PFSK-1 (cell line): Measurements from ENCODE around the gene FAM149A.

Source experiments
- FOXP2 ChIP-seq: optimal IDR thresholded peaks from 2 replicates; pipeline ENCODE3; 2011; ENCODE audit warnings: borderline replicate concordance, control low read depth, inconsistent platforms; ENCODE audit not compliant: insufficient read depth; ENCODE audit errors: extremely low read length, extremely low read depth
- POLR2AphosphoS5 ChIP-seq: IDR thresholded peaks from 2 replicates; pipeline ENCODE4 v1.6.1; 2012; ENCODE audit warnings: low read depth, mild to moderate bottlenecking, control low read depth, low read length, moderate library complexity
- SIN3A ChIP-seq: IDR thresholded peaks from 2 replicates; pipeline ENCODE4 v1.6.1; 2012; ENCODE audit warnings: mild to moderate bottlenecking, low read length, moderate library complexity, borderline replicate concordance; ENCODE audit not compliant: insufficient read depth
- TAF1 ChIP-seq: IDR thresholded peaks from 2 replicates; pipeline ENCODE4 v1.6.1; 2012; ENCODE audit warnings: low read length, control low read depth, borderline replicate concordance; ENCODE audit not compliant: insufficient read depth
- TF ChIP-seq, protein P1 (sequence below), 2 experiments: IDR thresholded peaks; 2 replicates each; pipeline versions ENCODE4 v1.6.1 to v1.8.0; 2011 to 2012; ENCODE audit warnings: low read depth in 2 of 2, low read length in 2 of 2, control low read depth in 1 of 2, inconsistent platforms in 1 of 2, mild to moderate bottlenecking in 1 of 2, moderate library complexity in 1 of 2; ENCODE audit not compliant: insufficient read depth in 1 of 2

DNA sequence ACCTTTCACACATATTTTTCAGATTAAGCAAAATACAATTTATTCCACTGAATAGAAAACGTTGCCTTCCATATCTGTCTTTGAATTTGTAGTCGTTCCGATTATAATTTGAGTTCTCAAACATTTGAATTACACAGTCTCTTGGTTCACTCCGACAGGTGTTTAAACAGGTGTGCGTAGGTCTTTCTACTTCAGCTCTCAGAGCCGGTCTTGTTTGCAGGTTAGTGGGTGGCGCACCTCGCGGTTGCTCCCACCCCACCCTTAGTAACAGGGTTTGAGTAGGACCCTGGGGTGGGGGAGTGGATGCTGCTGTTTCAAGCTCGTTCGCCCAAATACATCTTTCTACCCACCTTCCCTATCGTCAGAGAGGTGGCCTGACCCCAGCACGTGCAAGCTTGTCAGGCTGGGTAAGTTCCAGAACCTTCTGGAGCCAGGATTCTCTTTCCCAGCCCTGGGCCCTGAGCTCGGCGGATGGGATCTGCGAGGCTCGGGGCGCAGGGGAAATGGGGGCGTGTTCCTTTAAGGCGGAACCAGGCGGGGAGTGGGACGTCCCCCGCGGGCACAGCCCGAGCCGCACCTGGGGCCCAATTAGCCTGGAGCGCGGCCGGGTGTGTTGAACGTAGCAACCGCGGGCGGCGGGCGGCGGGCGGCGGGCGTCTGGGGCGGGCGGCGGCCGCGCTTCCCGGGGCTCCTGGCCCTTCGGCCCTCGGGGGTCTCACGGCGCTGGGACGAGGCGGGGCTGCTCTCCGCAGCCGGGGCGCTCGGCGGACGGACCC is at the start of gene FAM149A:
- TF ChIP-seq, protein P1, sequence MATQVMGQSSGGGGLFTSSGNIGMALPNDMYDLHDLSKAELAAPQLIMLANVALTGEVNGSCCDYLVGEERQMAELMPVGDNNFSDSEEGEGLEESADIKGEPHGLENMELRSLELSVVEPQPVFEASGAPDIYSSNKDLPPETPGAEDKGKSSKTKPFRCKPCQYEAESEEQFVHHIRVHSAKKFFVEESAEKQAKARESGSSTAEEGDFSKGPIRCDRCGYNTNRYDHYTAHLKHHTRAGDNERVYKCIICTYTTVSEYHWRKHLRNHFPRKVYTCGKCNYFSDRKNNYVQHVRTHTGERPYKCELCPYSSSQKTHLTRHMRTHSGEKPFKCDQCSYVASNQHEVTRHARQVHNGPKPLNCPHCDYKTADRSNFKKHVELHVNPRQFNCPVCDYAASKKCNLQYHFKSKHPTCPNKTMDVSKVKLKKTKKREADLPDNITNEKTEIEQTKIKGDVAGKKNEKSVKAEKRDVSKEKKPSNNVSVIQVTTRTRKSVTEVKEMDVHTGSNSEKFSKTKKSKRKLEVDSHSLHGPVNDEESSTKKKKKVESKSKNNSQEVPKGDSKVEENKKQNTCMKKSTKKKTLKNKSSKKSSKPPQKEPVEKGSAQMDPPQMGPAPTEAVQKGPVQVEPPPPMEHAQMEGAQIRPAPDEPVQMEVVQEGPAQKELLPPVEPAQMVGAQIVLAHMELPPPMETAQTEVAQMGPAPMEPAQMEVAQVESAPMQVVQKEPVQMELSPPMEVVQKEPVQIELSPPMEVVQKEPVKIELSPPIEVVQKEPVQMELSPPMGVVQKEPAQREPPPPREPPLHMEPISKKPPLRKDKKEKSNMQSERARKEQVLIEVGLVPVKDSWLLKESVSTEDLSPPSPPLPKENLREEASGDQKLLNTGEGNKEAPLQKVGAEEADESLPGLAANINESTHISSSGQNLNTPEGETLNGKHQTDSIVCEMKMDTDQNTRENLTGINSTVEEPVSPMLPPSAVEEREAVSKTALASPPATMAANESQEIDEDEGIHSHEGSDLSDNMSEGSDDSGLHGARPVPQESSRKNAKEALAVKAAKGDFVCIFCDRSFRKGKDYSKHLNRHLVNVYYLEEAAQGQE (IDR thresholded peaks at IDR 0.05; ENCODE audit: insufficient read depth in 1 of 2, low read depth in 2 of 2, low read length in 2 of 2), result no peak
- TF ChIP-seq TAF1 (no peak), POLR2AphosphoS5 (no peak), SIN3A (no peak), FOXP2 (no peak)
